HepG2 (cell line): Measurements from ENCODE around the gene S1PR5. TPM values are rescaled to one million over a fixed set of nuclear protein-coding genes. Genes with fewer than 3 reads are reported as not detected.
A peak's percentile ranks its signal among the peaks of the same experiment; 100 is the strongest.

ENCODE experiments used
- ATAC-seq: fragments of 200-7000 bp; cut with Tn5 transposase; 3 replicates; pipeline ENCODE4 v1.9.1; 2020; ENCODE audit warnings: mild to moderate bottlenecking, moderate library complexity
- BruUV-seq: library from RNA; stranded (reverse); fragments of 400-500 nt; replicated peaks from 2 replicates; lab custom pipeline; 2021; lab: Mats Ljungman, UMichigan
- CTCF ChIA-PET: fragments of 300-600 bp; formaldehyde crosslinking; extraction: SDS; loops from one replicate; lab custom pipeline; 2021; ENCODE audit warnings: low total read pairs, inconsistent platforms, low intra/inter-chr PET ratio; lab: Yijun Ruan, JAX
- POLR2A ChIA-PET: fragments of 350-600 bp; sonication (Branson Sonifier 250); formaldehyde crosslinking; loops from one replicate; lab custom pipeline; 2020; ENCODE audit warnings: antibody characterized with exemption, inconsistent platforms; lab: Yijun Ruan, JAX
- DNase-seq: peaks from one replicate; pipeline ENCODE4 v3.0.0-alpha.2; 2015; ENCODE audit warnings: low spot score
- FAIRE-seq: peaks from 3 replicates; lab custom pipeline; 2011; peaks lifted over from hg19 to GRCh38; lab: Jason Lieb, UNC
- H2AFZ ChIP-seq: one replicate; pipeline ENCODE4 v1.6.1; 2011; ENCODE audit warnings: low read length, inconsistent platforms
- H3K27ac ChIP-seq: fragments of 300-600 bp; 3 replicates; pipeline ENCODE4 v1.8.0; 2011; ENCODE audit warnings: mixed run types, mild to moderate bottlenecking, mixed read lengths, low read length, inconsistent platforms; ENCODE audit not compliant: insufficient read depth; ENCODE audit errors: extremely low read length
- H3K27me3 ChIP-seq, 2 experiments: fragments of 200-600 bp in 1 of 2; 2 replicates in 1 of 2; 3 replicates in 1 of 2; pipeline versions ENCODE4 v1.6.0 to v1.8.0; 2011; ENCODE audit warnings: low read length in 2 of 2, mild to moderate bottlenecking in 2 of 2, moderate library complexity in 2 of 2, inconsistent platforms in 1 of 2; ENCODE audit not compliant: insufficient read depth in 2 of 2, control insufficient read depth in 1 of 2
- H3K36me3 ChIP-seq, 2 experiments: fragments of 200-600 bp in 1 of 2; replicated peaks in 1 of 2; 2 replicates in 1 of 2; 3 replicates in 1 of 2; pipeline versions ENCODE4 v1.5.1 to v1.8.0; 2011; ENCODE audit warnings: low read length in 2 of 2, inconsistent platforms in 1 of 2; ENCODE audit not compliant: insufficient read depth in 2 of 2, control insufficient read depth in 1 of 2
- H3K4me1 ChIP-seq: 2 replicates; pipeline ENCODE4 v1.5.1; 2012; ENCODE audit warnings: low read length, inconsistent platforms; ENCODE audit not compliant: insufficient read depth
- H3K4me2 ChIP-seq: 2 replicates; pipeline ENCODE4 v1.6.0; 2011; ENCODE audit warnings: low read depth, low read length, inconsistent platforms
- H3K4me3 ChIP-seq, 3 experiments: fragments of 200-600 bp in 1 of 3; sonication (generic), shearing (Covaris generic) in 1 of 3; replicated peaks in 1 of 3; 2 replicates each; pipeline ENCODE4 v1.5.1; 2011 to 2016; ENCODE audit warnings: low read length in 3 of 3, inconsistent platforms in 2 of 3, low read depth in 2 of 3, mild to moderate bottlenecking in 2 of 3, control low read depth in 1 of 3, mixed read lengths in 1 of 3; ENCODE audit not compliant: insufficient read depth in 1 of 3
- H3K79me2 ChIP-seq: one replicate; pipeline ENCODE4 v1.6.1; 2011; ENCODE audit warnings: low read length, inconsistent platforms; ENCODE audit not compliant: insufficient read depth
- H3K9ac ChIP-seq: 2 replicates; pipeline ENCODE4 v1.6.0; 2011; ENCODE audit warnings: mild to moderate bottlenecking, low read depth, low read length, inconsistent platforms; ENCODE audit not compliant: insufficient read depth
- H3K9me3 ChIP-seq: 2 replicates; pipeline ENCODE4 v1.5.1; 2012; ENCODE audit warnings: mild to moderate bottlenecking, low read length
- H4K20me1 ChIP-seq: 2 replicates; pipeline ENCODE4 v1.6.0; 2011; ENCODE audit warnings: inconsistent platforms, mild to moderate bottlenecking, low read length, moderate library complexity; ENCODE audit not compliant: insufficient read depth
- AGO2 ChIP-seq: fragments of 200-400 bp; formaldehyde crosslinking; optimal IDR thresholded peaks from 2 replicates; pipeline ENCODE3; 2017; ENCODE audit warnings: mild to moderate bottlenecking, low read depth, low read length, moderate library complexity
- CENPBD1 ChIP-seq: sonication (generic); formaldehyde crosslinking; IDR thresholded peaks from 2 replicates; pipeline ENCODE4 v1.8.0; 2022; ENCODE audit warnings: missing genetic modification reagents, low read depth, mild to moderate bottlenecking, borderline replicate concordance
- HMGXB4 ChIP-seq, 2 experiments: sonication (generic) in 1 of 2; formaldehyde crosslinking in 1 of 2; IDR thresholded peaks; 2 replicates each; pipeline versions ENCODE4 v1.4.0 to v1.6.1; 2018 to 2020; ENCODE audit warnings: missing genetic modification reagents in 2 of 2, borderline replicate concordance in 1 of 2, low read depth in 1 of 2, mild to moderate bottlenecking in 1 of 2, missing biosample characterization in 1 of 2
- HOXA3 ChIP-seq: sonication (generic); formaldehyde crosslinking; IDR thresholded peaks from 2 replicates; pipeline ENCODE4 v1.5.0; 2020; ENCODE audit warnings: missing genetic modification reagents
- NCOA1 ChIP-seq: sonication (generic); formaldehyde crosslinking; IDR thresholded peaks from 2 replicates; pipeline ENCODE4 v1.9.0; 2021; ENCODE audit warnings: missing genetic modification reagents
- POGK ChIP-seq: sonication (generic); formaldehyde crosslinking; conservative IDR thresholded peaks from 2 replicates; pipeline ENCODE4 v1.8.0; 2022; ENCODE audit warnings: mild to moderate bottlenecking, moderate library complexity, missing genetic modification reagents
- RBFOX2 ChIP-seq: fragments of 200-400 bp; formaldehyde crosslinking; IDR thresholded peaks from 2 replicates; pipeline ENCODE4 v1.6.1; 2017; ENCODE audit warnings: low read depth, mild to moderate bottlenecking, low read length
- STAT6 ChIP-seq: sonication (generic); formaldehyde crosslinking; IDR thresholded peaks from 2 replicates; pipeline ENCODE4 v1.4.0; 2020; ENCODE audit warnings: missing genetic modification reagents, mild to moderate bottlenecking, borderline replicate concordance
- ZBTB20 ChIP-seq: sonication (generic); formaldehyde crosslinking; IDR thresholded peaks from 2 replicates; pipeline ENCODE4 v1.8.1; 2023; ENCODE audit warnings: missing genetic modification reagents, low read depth, mild to moderate bottlenecking, borderline replicate concordance
- ZBTB33 ChIP-seq: sonication (generic); formaldehyde crosslinking; IDR thresholded peaks from 2 replicates; pipeline ENCODE4 v1.4.0; 2020; ENCODE audit warnings: missing genetic modification reagents
- ZNF33A ChIP-seq: sonication (generic); formaldehyde crosslinking; IDR thresholded peaks from 2 replicates; pipeline ENCODE4 v1.5.1; 2020; ENCODE audit warnings: missing genetic modification reagents, mild to moderate bottlenecking, moderate library complexity, borderline replicate concordance
- ZNF33B ChIP-seq: sonication (generic); formaldehyde crosslinking; IDR thresholded peaks from 2 replicates; pipeline ENCODE4 v1.5.1; 2020; ENCODE audit warnings: mild to moderate bottlenecking, missing genetic modification reagents
- ZSCAN21 ChIP-seq: sonication (generic); formaldehyde crosslinking; IDR thresholded peaks from 2 replicates; pipeline ENCODE4 v1.8.0; 2022; ENCODE audit warnings: mild to moderate bottlenecking, missing genetic modification reagents, moderate library complexity, borderline replicate concordance
- WGBS: methylation state at CpG from one replicate; pipeline ENCODE4 v1.1.6; 2017; ENCODE audit warnings: low lambda C conversion rate; 5-methylcytosine and 5-hydroxymethylcytosine counted together
- in situ Hi-C: cut with HindIII; loops from 2 replicates; pipeline ENCODE4 v1.10.0; 2017; ENCODE audit warnings: low pct_unique_long_range_greater_than_20kb; ENCODE audit not compliant: extremely low pct_ligation_motif_present
- intact Hi-C: fragments of 100-400 bp; cut with micrococcal nuclease; formaldehyde crosslinking; loops from one replicate; pipeline ENCODE4 v1.10.0; 2022; ENCODE audit not compliant: unreplicated experiment
- polyA plus RNA-seq, 8 experiments: library from polyadenylated mRNA; depleted of rRNA in 3 of 8; stranded (reverse) in 7 of 8; unstranded in 1 of 8; fragments of >200 nt; fragmentation: Illumina TruSeq in 4 of 8; extraction: Trizol in 4 of 8; gene quantifications; 2 replicates each; pipeline versions ENCODE4 v1.2.1 to v1.2.3, GENCODE V29; 2011 to 2016; ENCODE audit warnings: low read depth in 4 of 8, missing spikeins in 1 of 8, mixed read lengths in 1 of 8; ENCODE audit not compliant: insufficient read depth in 1 of 8
- total RNA-seq, 5 experiments: library from RNA; depleted of rRNA; stranded (reverse); fragments of >200 nt; fragmentation: Illumina TruSeq; extraction: Trizol; gene quantifications; 2 replicates each; pipeline ENCODE4 v1.2.3, GENCODE V29; 2016; ENCODE audit warnings: low read depth in 1 of 5

The S1PR5 gene
- total and polyA plus RNA-seq, 2 of the 13 experiments (the other 11 are each of a cell fraction or from before 2014, with no cell fraction given): 0.04 TPM; not detected in 1

GRCh38 chr19:10553943-10554381 is 36.7 kb upstream of the S1PR5 start:
- no peak overlapping the region for H2AFZ ChIP-seq
- TF ChIP-seq ZBTB33 (CRISPR knock-in tag): peak; percentile 61; the same call in 1 of the 2 replicates
- no peak for TF ChIP-seq ZBTB20 (CRISPR knock-in tag)
- TF ChIP-seq AGO2: peak; percentile 71
- TF ChIP-seq STAT6 (CRISPR knock-in tag): no peak
- no peak for TF ChIP-seq HOXA3 (CRISPR knock-in tag)
- TF ChIP-seq ZNF33B: no peak
- no peak for TF ChIP-seq POGK (CRISPR knock-in tag)
- no peak for TF ChIP-seq NCOA1
- no peak for TF ChIP-seq ZNF33A (CRISPR knock-in tag)
- no peak for TF ChIP-seq CENPBD1
- TF ChIP-seq HMGXB4 (CRISPR knock-in tag; IDR thresholded peaks at IDR 0.05; ENCODE audit: borderline replicate concordance in 1 of 2, low read depth in 1 of 2): no peak
- TF ChIP-seq RBFOX2: peak; percentile 40; the same call in 1 of the 2 replicates
- TF ChIP-seq ZSCAN21 (CRISPR knock-in tag): no peak
- TF ChIP-seq, all 625 proteins: peak for 3
- ATAC-seq (no peak), FAIRE-seq (no peak), DNase-seq (no peak)
- no peak overlapping the region for H3K27ac ChIP-seq
- no peaks in the 10 kb centered on the region for H3K9me3 ChIP-seq
- H3K4me2 ChIP-seq: no peak overlapping the region
- peaks cover 15 to 66% of the 10 kb centered on the region in 2 experiments for H3K36me3 ChIP-seq
- H4K20me1 ChIP-seq: no peaks in the 10 kb centered on the region
- H3K4me1 ChIP-seq: no peaks in the 10 kb centered on the region
- H3K4me3 ChIP-seq: no peak overlapping the region
- no peak overlapping the region for H3K9ac ChIP-seq
- in situ Hi-C loops: no loop called here
- intact Hi-C loops: no loop called here
- ChIA-PET CTCF (no interaction called here), POLR2A (interaction anchor here (1.1 to 1.9 kb wide), 3 partner anchors 11 to 27 kb away, joined by 3 to 4 read pairs (median 3); no protein-coding TSS in a partner anchor)
- H3K27me3 ChIP-seq: no peaks in the 10 kb centered on the region
- 94% methylated on average over 3 of the region's 12 CpGs for WGBS
- BruUV-seq: no TSS peak
- H3K79me2 ChIP-seq: no peaks in the 10 kb centered on the region
